Measurements from ENCODE around the gene SETD7.

SETD7 gene

GRCh38 chr4:139563515-139563914, 7.5 kb upstream of the SETD7 start:
- TF ChIP-seq EZH2phosphoT487 (IDR thresholded peaks at IDR 0.05; ENCODE audit: borderline replicate concordance) = no peak
- TF ChIP-seq CTCF (conservative IDR thresholded peaks at IDR 0.05; ENCODE audit: low read length) = no peak
- H3K9me3 ChIP-seq (ENCODE audit: insufficient read depth, low read depth, low read length) = no peaks in the 10 kb centered on the region
- H3K36me3 ChIP-seq (ENCODE audit: insufficient read depth, low read length) = no peaks in the 10 kb centered on the region
- H3K9me2 ChIP-seq (replicated peaks; ENCODE audit: low read depth, low read length) = no peaks in the 10 kb centered on the region
- H3K4me3 ChIP-seq (ENCODE audit: low read length, poor library complexity, severe bottlenecking) = no peak overlapping the region
- H4K20me1 ChIP-seq (ENCODE audit: insufficient read depth, low read length, poor library complexity, severe bottlenecking) = no peaks in the 10 kb centered on the region
- no peaks in the 10 kb centered on the region for H3K27me3 ChIP-seq (ENCODE audit: insufficient read depth, low read length, poor library complexity, severe bottlenecking)
- no peak overlapping the region for H3K9ac ChIP-seq (ENCODE audit: low read depth, low read length, poor library complexity, severe bottlenecking)
- no peak overlapping the region for H2AFZ ChIP-seq (ENCODE audit: low read length)
- peaks cover under 1% of the 10 kb centered on the region; the same call in 1 of the 2 replicates for H3F3A ChIP-seq (ENCODE audit: low read depth)
- no peaks in the 10 kb centered on the region for H3K79me2 ChIP-seq (ENCODE audit: insufficient read depth, low read length)
- peaks cover 23% of the 10 kb centered on the region for H3K4me1 ChIP-seq (ENCODE audit: insufficient read depth, low read length, poor library complexity, severe bottlenecking)
- no peak overlapping the region for H3K4me2 ChIP-seq (ENCODE audit: low read depth, low read length, poor library complexity, severe bottlenecking)

- Histone ChIP-seq H4K20me1 (ENCODE audit: insufficient read depth, low read length, poor library complexity, severe bottlenecking) (no peaks in the 10 kb centered on the region), H3K4me3 (ENCODE audit: low read length, poor library complexity, severe bottlenecking) (no peak overlapping the region), H2AFZ (ENCODE audit: low read length) (no peak overlapping the region), H3K4me2 (ENCODE audit: low read depth, low read length, poor library complexity, severe bottlenecking) (no peak overlapping the region), H3K27me3 (ENCODE audit: insufficient read depth, low read length, poor library complexity, severe bottlenecking) (no peaks in the 10 kb centered on the region), H3K9ac (ENCODE audit: low read depth, low read length, poor library complexity, severe bottlenecking) (no peak overlapping the region), H3K4me1 (ENCODE audit: insufficient read depth, low read length, poor library complexity, severe bottlenecking) (peaks cover 30% of the 10 kb centered on the region), H3K9me2 (replicated peaks; ENCODE audit: low read depth, low read length) (no peaks in the 10 kb centered on the region), H3K9me3 (ENCODE audit: insufficient read depth, low read depth, low read length) (no peaks in the 10 kb centered on the region), H3K36me3 (ENCODE audit: insufficient read depth, low read length) (no peaks in the 10 kb centered on the region), H3F3A (ENCODE audit: low read depth) (peaks cover 5% of the 10 kb centered on the region; the same call in 1 of the 2 replicates), H3K79me2 (ENCODE audit: insufficient read depth, low read length) (no peaks in the 10 kb centered on the region)
- TF ChIP-seq EZH2phosphoT487 (IDR thresholded peaks at IDR 0.05; ENCODE audit: borderline replicate concordance) = no peak
- TF ChIP-seq CTCF (conservative IDR thresholded peaks at IDR 0.05; ENCODE audit: low read length) = no peak
Observed at GRCh38 chr4:139562839-139563238, 6.8 kb upstream of the SETD7 start.

GRCh38 chr4:139562067-139562684, 6.2 kb upstream of the SETD7 start:
- TF ChIP-seq CTCF (conservative IDR thresholded peaks at IDR 0.05; ENCODE audit: low read length) = no peak
- TF ChIP-seq EZH2phosphoT487 (IDR thresholded peaks at IDR 0.05; ENCODE audit: borderline replicate concordance) = no peak
- Histone ChIP-seq H3K9ac (ENCODE audit: low read depth, low read length, poor library complexity, severe bottlenecking) (no peak overlapping the region), H3F3A (ENCODE audit: low read depth) (peaks cover 11% of the 10 kb centered on the region), H2AFZ (ENCODE audit: low read length) (no peak overlapping the region), H3K9me2 (replicated peaks; ENCODE audit: low read depth, low read length) (no peaks in the 10 kb centered on the region), H3K4me3 (ENCODE audit: low read length, poor library complexity, severe bottlenecking) (no peak overlapping the region), H4K20me1 (ENCODE audit: insufficient read depth, low read length, poor library complexity, severe bottlenecking) (no peaks in the 10 kb centered on the region), H3K79me2 (ENCODE audit: insufficient read depth, low read length) (no peaks in the 10 kb centered on the region), H3K9me3 (ENCODE audit: insufficient read depth, low read depth, low read length) (no peaks in the 10 kb centered on the region), H3K4me1 (ENCODE audit: insufficient read depth, low read length, poor library complexity, severe bottlenecking) (peaks cover 36% of the 10 kb centered on the region), H3K36me3 (ENCODE audit: insufficient read depth, low read length) (no peaks in the 10 kb centered on the region), H3K4me2 (ENCODE audit: low read depth, low read length, poor library complexity, severe bottlenecking) (no peak overlapping the region), H3K27me3 (ENCODE audit: insufficient read depth, low read length, poor library complexity, severe bottlenecking) (no peaks in the 10 kb centered on the region)
